ENCODE results near the gene PCNX4. TPM values are rescaled to one million over a fixed set of nuclear protein-coding genes. Genes with fewer than 3 reads are reported as not detected.

The PCNX4 gene
- polyA plus RNA-seq, 3 donors: 13.1 to 18.4 (median 16.7) TPM

DNA sequence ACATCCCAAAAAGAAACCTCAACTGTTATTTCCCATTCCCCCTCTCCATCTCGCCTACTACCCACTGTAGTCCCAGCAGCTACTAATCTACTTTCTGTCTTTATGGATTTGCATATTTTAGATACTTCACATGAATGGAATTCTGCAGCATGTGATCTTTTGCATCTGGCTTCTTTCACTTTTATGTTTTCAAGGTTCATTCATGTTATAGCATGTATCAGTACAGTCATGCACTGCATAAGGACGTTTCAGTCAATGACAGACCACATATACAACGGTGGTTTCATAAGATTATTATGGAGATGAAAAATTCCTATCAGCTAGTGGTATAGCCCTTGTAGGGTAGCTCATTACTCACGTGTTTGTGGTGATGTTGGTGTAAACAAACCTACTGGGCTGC, 24.5 kb downstream of the PCNX4 start:
- Mint-ChIP-seq H3K27me3 (ENCODE audit: low read depth in 3 of 3) (no peaks in the 10 kb centered on the region), H3K4me1 (peaks cover 16% of the 10 kb centered on the region)

GRCh38 chr14:60125918-60126317, 34.2 kb downstream of the PCNX4 start:
- Histone ChIP-seq H3K4me1 (ENCODE audit: control insufficient read depth in 1 of 2, insufficient read depth in 2 of 2, low read length in 2 of 2) (no peaks in the 10 kb centered on the region), H3K27ac (ENCODE audit: low read depth in 1 of 2, low read length in 2 of 2) (no peak overlapping the region), H3K4me3 (replicated peaks in 1 of 3; ENCODE audit: low read depth in 2 of 3, low read length in 3 of 3) (no peak overlapping the region), H3K27me3 (ENCODE audit: control insufficient read depth in 2 of 2, insufficient read depth in 2 of 2, low read length in 2 of 2) (no peaks in the 10 kb centered on the region), H3K9ac (ENCODE audit: insufficient read depth, low read length, poor library complexity, severe bottlenecking) (no peak overlapping the region), H3K79me2 (ENCODE audit: insufficient read depth, low read length) (no peaks in the 10 kb centered on the region), H4K20me1 (ENCODE audit: insufficient read depth, low read length) (no peaks in the 10 kb centered on the region), H3K9me3 (replicated peaks in 1 of 2; ENCODE audit: control insufficient read depth in 1 of 2, insufficient read depth in 1 of 2, low read length in 2 of 2) (peaks cover 0 to 3% of the 10 kb centered on the region in 2 donors), H3K36me3 (replicated peaks in 1 of 2; ENCODE audit: control insufficient read depth in 1 of 2, insufficient read depth in 2 of 2, low read length in 2 of 2) (peaks cover 62 to 84% of the 10 kb centered on the region in 2 donors), H2AFZ (ENCODE audit: insufficient read depth, low read depth, low read length, poor library complexity, severe bottlenecking) (no peak overlapping the region), H3K4me2 (replicated peaks; ENCODE audit: extremely low read depth, low read length, poor library complexity, severe bottlenecking) (no peak overlapping the region)
- no peak for DNase-seq
- H3K36me3 Mint-ChIP-seq: peaks cover 70 to 72% of the 10 kb centered on the region in 2 donors
- intact Hi-C loops (cut with micrococcal nuclease): no loop called here
- H3K27me3 Mint-ChIP-seq (ENCODE audit: low read depth in 3 of 3): no peaks in the 10 kb centered on the region
- H3K27ac Mint-ChIP-seq: no peak overlapping the region
- no peaks in the 10 kb centered on the region for H3K4me1 Mint-ChIP-seq
- H3K4me3 Mint-ChIP-seq: no peak overlapping the region
- TF ChIP-seq, protein P1, sequence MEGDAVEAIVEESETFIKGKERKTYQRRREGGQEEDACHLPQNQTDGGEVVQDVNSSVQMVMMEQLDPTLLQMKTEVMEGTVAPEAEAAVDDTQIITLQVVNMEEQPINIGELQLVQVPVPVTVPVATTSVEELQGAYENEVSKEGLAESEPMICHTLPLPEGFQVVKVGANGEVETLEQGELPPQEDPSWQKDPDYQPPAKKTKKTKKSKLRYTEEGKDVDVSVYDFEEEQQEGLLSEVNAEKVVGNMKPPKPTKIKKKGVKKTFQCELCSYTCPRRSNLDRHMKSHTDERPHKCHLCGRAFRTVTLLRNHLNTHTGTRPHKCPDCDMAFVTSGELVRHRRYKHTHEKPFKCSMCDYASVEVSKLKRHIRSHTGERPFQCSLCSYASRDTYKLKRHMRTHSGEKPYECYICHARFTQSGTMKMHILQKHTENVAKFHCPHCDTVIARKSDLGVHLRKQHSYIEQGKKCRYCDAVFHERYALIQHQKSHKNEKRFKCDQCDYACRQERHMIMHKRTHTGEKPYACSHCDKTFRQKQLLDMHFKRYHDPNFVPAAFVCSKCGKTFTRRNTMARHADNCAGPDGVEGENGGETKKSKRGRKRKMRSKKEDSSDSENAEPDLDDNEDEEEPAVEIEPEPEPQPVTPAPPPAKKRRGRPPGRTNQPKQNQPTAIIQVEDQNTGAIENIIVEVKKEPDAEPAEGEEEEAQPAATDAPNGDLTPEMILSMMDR (IDR thresholded peaks at IDR 0.05): no peak
- H3K9me3 Mint-ChIP-seq: peaks cover 0 to 6% (median 2%) of the 10 kb centered on the region in 7 donors

More for the DNA sequence above, 24.5 kb downstream of the PCNX4 start:
- TF ChIP-seq, protein P1 (IDR thresholded peaks at IDR 0.05): no peak
- Histone ChIP-seq H3K9me3 (replicated peaks in 1 of 2; ENCODE audit: control insufficient read depth in 1 of 2, insufficient read depth in 1 of 2, low read length in 2 of 2) (no peaks in the 10 kb centered on the region), H3K4me3 (replicated peaks in 1 of 3; ENCODE audit: low read depth in 2 of 3, low read length in 3 of 3) (no peak overlapping the region), H4K20me1 (ENCODE audit: insufficient read depth, low read length) (no peaks in the 10 kb centered on the region), H3K4me2 (replicated peaks; ENCODE audit: extremely low read depth, low read length, poor library complexity, severe bottlenecking) (no peak overlapping the region), H3K4me1 (ENCODE audit: control insufficient read depth in 1 of 2, insufficient read depth in 2 of 2, low read length in 2 of 2) (peaks cover 0 to 11% of the 10 kb centered on the region in 2 donors), H2AFZ (ENCODE audit: insufficient read depth, low read depth, low read length, poor library complexity, severe bottlenecking) (no peak overlapping the region), H3K27me3 (ENCODE audit: control insufficient read depth in 2 of 2, insufficient read depth in 2 of 2, low read length in 2 of 2) (no peaks in the 10 kb centered on the region), H3K36me3 (replicated peaks in 1 of 2; ENCODE audit: control insufficient read depth in 1 of 2, insufficient read depth in 2 of 2, low read length in 2 of 2) (peaks cover 37 to 53% of the 10 kb centered on the region in 2 donors), H3K79me2 (ENCODE audit: insufficient read depth, low read length) (peaks cover 23% of the 10 kb centered on the region), H3K27ac (ENCODE audit: low read depth in 1 of 2, low read length in 2 of 2) (no peak overlapping the region), H3K9ac (ENCODE audit: insufficient read depth, low read length, poor library complexity, severe bottlenecking) (no peak overlapping the region)
- intact Hi-C loops (cut with micrococcal nuclease): no loop called here
- 0% methylated on average over 2 of the region's 4 CpGs for WGBS (ENCODE audit: insufficient coverage)
- DNase-seq: no peak
- peak overlapping the region in 2 of 7 donors; percentile 68 to 83 for H3K27ac Mint-ChIP-seq
- peaks cover 33 to 42% of the 10 kb centered on the region in 2 donors for H3K36me3 Mint-ChIP-seq
- H3K4me3 Mint-ChIP-seq: no peak overlapping the region
- no peaks in the 10 kb centered on the region for H3K9me3 Mint-ChIP-seq
